Measurements from ENCODE around the gene FHOD3. TPM values are rescaled to one million over a fixed set of nuclear protein-coding genes. Genes with fewer than 3 reads are reported as not detected.
A peak's percentile ranks its signal among the peaks of the same experiment; 100 is the strongest.

The FHOD3 gene
- total RNA-seq, 1 experiment from 2014 or later: 22.7 TPM

GRCh38 chr18:36311026-36311570, 13.6 kb downstream of the FHOD3 start:
- Histone ChIP-seq H3K36me3 (ENCODE audit: control insufficient read depth, insufficient read depth, low read length) (no peaks in the 10 kb centered on the region), H3K4me3 (ENCODE audit: low read depth in 2 of 2, low read length in 2 of 2) (no peak overlapping the region), H3K9me3 (ENCODE audit: control insufficient read depth, insufficient read depth, low read depth, low read length) (no peaks in the 10 kb centered on the region), H3K4me1 (ENCODE audit: control insufficient read depth, insufficient read depth, low read length) (peaks cover 71% of the 10 kb centered on the region), H3K27me3 (ENCODE audit: control insufficient read depth, insufficient read depth, low read length) (no peaks in the 10 kb centered on the region), H3K27ac (ENCODE audit: low read length) (peak overlapping the region; percentile 54)
- DNase-seq (ENCODE audit: low read depth, low spot score) (no peak), ATAC-seq (no peak)
- TF ChIP-seq REST (IDR thresholded peaks at IDR 0.05; ENCODE audit: insufficient read depth in 1 of 2, low read depth in 2 of 2, low read length in 1 of 2) (no peak), TCF7L2 (IDR thresholded peaks at IDR 0.05; ENCODE audit: low read depth, low read length) (no peak), CTCF (IDR thresholded peaks at IDR 0.05) (no peak), SIN3A (IDR thresholded peaks at IDR 0.05; ENCODE audit: borderline replicate concordance, insufficient read depth, low read depth, low read length) (no peak), POLR2AphosphoS5 (IDR thresholded peaks at IDR 0.05; ENCODE audit: low read depth, low read length) (no peak)
- intact Hi-C loops (cut with micrococcal nuclease; ENCODE audit: unreplicated experiment): no loop called here
- ChIA-PET POLR2A (no interaction called here), CTCF (no interaction called here)
- BruUV-seq (replicated peaks): no TSS peak
- in situ Hi-C loops (cut with HindIII; ENCODE audit: low pct_unique_long_range_greater_than_20kb, low sequenced_read_pairs): no loop called here

DNA sequence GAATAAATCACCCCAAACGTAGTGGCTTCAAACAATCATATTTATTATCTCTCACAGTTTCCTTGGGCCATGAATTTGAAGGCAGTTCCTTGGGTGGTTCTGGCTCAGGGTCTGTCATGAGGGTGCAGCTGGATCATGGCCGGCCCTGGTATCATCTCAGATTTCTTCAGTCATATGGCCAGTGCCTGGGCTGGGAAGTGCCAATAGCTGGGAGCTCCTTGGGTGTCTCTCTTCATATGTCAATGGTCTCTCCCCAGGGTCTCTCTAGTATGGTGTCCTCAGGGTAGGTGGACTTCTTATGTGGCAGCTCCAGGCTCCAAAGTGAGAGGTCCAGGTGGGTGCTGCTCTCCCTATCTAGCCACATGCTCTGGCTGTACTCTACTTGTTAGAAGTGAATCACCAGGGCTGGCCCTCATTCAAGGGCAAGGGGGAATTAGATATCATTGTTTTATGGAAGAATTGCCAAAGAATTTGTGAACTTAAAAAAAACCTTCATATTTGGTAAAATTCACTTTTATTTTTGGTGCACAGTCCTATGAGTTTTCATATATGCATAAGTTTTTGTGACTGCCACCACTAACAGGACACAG, 15.4 kb downstream of the FHOD3 start:
- H3K27ac ChIP-seq (ENCODE audit: low read length): peak overlapping the region; percentile 69
- H3K4me3 ChIP-seq (ENCODE audit: low read depth in 2 of 2, low read length in 2 of 2): no peak overlapping the region
- in situ Hi-C loops (cut with HindIII; ENCODE audit: low pct_unique_long_range_greater_than_20kb, low sequenced_read_pairs): no loop called here
- intact Hi-C loops (cut with micrococcal nuclease; ENCODE audit: unreplicated experiment): no loop called here
- H3K36me3 ChIP-seq (ENCODE audit: control insufficient read depth, insufficient read depth, low read length): no peaks in the 10 kb centered on the region
- no peaks in the 10 kb centered on the region for H3K27me3 ChIP-seq (ENCODE audit: control insufficient read depth, insufficient read depth, low read length)
- DNase-seq (ENCODE audit: low read depth, low spot score): no peak
- no peaks in the 10 kb centered on the region for H3K9me3 ChIP-seq (ENCODE audit: control insufficient read depth, insufficient read depth, low read depth, low read length)
- peaks cover 63% of the 10 kb centered on the region for H3K4me1 ChIP-seq (ENCODE audit: control insufficient read depth, insufficient read depth, low read length)
- ATAC-seq: no peak
- TF ChIP-seq SIN3A (IDR thresholded peaks at IDR 0.05; ENCODE audit: borderline replicate concordance, insufficient read depth, low read depth, low read length) (no peak), CTCF (IDR thresholded peaks at IDR 0.05) (no peak), TCF7L2 (IDR thresholded peaks at IDR 0.05; ENCODE audit: low read depth, low read length) (no peak), POLR2AphosphoS5 (IDR thresholded peaks at IDR 0.05; ENCODE audit: low read depth, low read length) (no peak), REST (IDR thresholded peaks at IDR 0.05; ENCODE audit: insufficient read depth in 1 of 2, low read depth in 2 of 2, low read length in 1 of 2) (no peak)
- BruUV-seq (replicated peaks): no TSS peak
- ChIA-PET CTCF (no interaction called here), POLR2A (no interaction called here)

All from Panc1 (cell line).